ENCODE results near the gene SCTR.
"Not testable (repeated sequence)": the region's sequence is repeated elsewhere in the genome, so short reads cannot be mapped to it uniquely, and the experiment has no call there.

Gene SCTR

DNA sequence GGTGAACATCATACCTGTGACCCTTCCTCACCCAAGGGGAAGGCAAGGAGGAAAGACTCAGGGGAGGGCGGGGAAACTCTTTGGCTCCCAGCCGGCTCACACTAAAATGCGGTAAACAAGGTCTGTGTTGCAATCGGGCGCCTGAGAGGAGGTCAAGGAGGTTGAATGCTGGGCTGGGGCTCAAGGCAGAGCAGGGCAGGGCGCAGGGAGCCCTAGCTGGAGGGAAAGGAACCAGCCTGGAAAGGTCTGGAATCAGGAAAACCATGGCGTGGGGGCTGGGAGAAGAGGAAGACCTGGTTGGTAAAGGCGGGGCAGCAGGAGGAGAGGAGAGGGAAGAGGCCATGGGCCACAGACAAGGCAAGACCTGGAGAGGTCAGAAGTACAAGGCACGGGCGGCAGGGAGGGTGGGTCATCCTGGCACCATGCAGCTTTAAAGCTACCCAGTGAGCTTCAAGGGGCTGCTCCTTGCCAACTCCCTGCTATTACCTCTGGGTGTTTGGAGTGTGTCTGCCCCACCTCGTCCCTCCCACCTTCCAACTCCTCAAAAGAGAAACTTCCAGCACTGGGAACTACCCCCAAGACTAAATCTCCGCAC is 97.4 kb downstream of the SCTR start:
- DNase-seq: no peak

DNA sequence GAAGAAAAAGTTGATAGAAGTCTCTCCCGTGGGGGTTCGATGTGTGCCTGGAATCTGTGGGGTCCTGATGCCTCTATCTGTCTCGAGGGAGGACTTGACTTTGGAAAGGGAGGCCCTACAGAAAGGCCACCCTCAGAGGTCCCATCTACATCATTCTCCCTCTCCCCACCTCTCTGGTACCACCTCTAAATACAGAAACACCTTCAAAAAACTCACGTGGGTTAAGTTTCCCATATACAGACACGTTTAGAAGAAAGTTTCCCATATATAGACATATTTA is 97.9 kb downstream of the SCTR start:
- no peak for DNase-seq

DNA sequence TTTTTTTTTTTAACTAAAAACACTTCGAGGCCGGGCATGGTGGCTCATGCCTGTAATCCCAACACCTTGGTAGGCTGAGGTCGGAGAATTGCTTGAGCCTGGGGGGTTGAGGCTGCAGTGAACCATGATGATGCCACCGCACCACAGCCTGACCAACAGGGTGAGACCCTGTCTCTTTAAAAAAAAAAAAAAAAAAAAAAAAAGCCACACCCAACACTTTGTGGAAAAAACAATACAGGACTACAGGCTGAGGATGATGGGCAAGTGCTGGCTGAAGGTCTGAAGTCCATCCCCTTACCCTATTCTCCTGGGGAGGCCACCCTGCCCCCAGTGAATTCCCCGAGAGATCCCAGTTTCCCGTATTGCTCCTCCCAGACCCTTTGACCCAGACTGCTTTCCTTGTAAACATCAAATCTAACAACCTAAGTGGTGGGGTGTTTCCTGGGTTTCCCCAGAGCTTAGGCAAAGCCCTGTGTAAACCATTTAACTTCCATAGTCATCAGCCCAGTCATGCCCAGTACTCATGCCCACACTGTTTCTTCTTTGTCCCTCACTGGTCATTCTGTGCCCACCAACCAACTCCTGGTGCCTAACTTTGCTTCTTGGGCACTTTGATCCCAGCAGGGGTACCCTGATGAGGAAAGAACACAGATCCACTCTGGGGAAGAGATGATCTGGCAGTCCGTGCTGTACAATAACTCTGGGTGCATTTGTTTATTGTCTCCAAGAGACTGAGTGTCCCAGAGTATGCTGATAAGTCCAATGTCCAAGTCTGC is 98.5 kb downstream of the SCTR start:
- DNase-seq: no peak

DNA sequence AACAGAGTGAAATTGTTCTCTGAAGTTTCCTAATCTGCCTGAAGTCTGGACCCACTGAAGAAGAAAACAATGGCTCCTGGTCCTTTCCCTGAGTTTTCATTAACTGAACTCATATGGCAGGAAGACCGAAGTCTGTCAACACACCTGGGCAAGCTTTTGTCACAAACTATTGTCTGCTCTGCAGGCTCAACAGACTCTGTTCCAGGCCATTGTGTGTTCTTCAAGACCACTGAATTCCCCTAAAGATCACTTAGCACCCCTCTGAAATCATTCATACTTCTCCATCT is 99.2 kb downstream of the SCTR start:
- DNase-seq: no peak

DNA sequence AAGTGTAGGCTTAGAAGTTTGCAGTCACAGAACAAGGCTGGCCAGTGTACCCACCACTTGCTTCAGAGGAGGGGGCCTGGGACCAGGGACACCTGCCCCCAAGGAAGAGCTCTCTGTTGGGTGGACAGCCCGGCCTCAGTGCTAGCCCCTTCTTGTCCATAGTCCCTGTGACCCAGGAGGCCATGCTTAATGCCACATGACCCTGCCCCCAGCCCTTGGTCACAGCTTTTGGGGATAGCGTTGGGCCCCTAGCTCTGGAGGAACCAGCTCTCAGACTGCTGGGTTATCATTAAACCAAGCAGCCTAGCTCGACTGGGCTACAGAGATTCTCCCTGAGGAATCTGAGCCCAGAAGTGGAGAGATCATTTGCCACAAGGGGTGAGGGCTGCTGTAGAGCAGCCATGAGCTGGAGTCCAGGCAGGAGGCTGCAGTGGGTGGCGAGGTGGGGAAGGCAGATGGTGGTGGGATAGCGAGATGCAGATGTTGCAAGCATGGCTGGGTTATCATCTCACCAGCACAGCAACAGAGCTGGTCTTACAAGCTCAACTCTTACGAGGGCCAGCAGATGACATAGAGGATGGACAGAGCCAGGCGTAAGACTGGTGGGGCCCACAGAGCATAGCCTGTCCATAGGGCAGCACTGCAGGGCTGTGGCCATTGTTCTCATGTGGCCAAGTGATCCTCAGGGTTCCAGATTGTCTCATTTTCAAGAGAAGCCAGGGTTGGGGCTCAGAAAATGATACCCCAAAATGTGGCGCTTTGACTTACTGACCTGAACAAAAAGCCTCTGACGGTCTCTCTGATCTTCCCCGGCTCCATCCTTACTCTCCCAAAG is 99.8 kb downstream of the SCTR start:
- no peak for DNase-seq

DNA sequence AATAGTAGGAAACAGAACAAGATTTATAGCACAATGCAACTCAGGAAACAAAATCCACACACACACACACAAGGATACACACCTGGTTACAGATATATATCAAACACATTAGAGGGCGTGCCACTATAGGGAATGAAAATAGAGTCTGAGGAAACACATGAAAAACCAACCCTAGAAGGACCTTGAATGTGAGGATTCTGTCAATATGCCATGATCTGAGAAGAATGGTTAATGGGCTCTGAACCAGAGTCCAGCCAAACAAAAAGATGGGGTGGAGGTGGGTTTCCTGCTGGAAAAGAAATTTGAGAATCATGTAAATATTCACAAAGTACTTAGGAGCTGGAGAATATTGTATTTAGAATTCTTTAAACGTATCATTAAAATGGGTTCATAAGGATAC is 100.5 kb downstream of the SCTR start:
- no peak for DNase-seq

DNA sequence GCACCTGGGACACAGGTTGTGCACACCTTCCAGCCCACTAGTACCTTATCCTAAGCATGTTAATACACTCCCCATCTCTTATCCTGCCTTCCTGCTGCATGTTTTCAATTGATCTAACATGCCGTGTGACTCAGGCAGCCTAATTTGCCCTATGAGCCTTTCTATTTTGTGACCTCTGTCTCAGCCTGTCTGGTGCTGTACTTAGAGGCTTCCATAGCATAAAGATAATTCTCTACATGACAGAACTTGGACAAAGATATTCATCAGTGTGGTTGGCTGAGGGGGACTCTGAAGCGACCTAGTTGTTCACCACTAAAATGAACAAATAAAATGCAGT is 101.2 kb downstream of the SCTR start:
- no peak for DNase-seq

DNA sequence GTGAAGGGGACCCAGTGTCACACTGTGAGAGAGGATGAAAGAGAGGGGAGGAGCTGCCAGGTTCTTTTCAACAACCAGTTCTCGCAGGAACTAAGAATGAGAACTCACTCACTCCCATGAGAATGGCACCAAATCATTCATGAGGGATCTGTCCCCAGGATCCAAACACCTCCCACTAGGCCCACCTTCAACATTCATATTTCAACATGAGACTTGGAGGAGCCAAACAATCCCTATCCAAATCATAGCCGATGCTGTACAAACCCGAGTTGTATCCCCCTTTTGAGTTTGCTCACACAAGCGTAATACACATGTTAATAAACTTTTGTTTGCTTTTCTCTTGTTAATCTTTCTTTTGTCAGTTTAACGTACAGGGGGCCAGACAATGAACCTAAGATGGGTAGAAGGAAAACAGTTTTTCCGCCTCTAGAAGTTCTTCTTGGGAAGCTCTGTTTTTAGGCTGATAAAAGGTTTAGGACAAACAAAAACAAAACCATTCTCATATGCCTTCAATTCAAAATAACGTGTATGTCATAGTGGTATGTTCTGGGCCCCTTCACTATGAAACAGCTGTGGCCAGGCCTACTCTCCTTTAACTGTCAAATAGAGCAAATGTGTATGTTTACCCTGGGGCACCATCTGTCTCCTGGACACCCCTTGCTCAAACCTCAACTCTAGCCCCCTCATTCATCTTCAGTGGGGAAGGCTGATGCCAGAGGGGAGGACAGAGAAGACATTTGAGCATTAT is 101.7 kb downstream of the SCTR start:
- DNase-seq: no peak

DNA sequence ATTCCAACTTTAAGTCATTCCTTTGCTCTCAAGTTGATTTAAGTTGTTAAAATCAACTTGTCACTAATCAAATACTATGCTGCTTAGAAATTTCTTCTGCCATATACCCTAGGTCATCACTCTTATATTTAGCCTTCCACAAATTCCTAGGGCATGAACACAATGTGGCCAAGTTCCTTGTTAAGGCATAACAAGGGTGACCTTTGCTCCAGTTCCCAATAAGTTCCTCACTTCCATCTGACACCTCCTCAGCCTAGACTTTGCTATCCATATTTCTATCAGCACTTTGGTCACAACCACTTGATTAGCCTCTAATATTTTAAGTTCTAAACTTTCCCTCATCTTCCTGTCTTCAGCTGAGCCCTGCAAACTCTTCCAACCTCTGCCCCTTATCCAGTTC is 102.5 kb downstream of the SCTR start:
- no peak for DNase-seq

DNA sequence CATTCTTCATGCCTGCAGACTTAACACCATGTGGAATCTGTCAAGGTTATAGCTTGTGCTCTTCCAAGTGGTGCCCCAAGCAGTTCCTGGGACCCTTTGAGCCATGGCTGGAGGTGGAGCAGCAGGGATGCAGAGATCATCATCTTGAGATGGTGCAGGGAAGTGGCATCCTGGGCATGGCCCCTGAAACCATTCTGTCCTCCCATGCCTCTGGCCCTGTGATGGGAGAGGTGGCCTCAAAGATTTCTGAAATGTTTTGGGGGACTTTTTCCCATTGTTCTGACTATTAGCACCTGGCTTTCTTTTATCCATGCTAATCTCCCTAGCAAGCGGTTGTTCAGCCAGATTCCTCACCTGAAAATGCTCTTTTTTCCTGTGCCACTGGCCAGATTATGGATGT is 103.0 kb downstream of the SCTR start:
- no peak for DNase-seq

DNA sequence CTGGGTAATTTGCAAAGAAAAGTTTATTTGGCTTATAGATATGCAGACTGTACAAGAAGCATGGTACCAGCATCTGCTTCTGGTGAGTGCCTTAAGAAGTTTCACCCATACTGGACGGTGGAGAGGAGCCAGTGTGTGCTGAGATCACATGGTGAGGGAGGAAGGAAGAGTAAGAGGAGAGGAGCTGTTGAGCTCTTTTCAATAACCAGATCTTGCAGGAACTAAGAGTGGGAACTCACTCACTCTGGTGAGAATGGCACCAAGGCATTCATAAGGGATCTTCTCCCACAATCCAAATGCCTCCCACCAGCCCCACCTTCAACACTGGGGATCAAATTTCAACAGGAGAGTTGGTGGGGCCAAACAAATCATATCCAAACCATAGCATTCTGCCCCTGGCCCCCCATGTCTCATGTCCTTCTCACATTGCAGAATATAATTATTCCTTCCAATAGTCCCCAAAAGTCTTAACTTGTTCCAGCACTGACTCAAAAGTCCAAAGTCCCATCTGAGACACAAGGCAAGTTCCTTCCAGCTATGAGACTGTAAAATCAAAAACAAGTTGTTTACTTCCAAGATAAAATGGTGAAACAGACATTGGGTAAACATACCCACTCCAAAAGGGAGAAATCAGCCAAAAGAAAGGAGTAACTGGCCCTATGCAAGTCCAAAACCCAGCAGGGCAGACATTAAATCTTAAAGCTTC is 104.3 kb downstream of the SCTR start:
- no peak for DNase-seq

DNA sequence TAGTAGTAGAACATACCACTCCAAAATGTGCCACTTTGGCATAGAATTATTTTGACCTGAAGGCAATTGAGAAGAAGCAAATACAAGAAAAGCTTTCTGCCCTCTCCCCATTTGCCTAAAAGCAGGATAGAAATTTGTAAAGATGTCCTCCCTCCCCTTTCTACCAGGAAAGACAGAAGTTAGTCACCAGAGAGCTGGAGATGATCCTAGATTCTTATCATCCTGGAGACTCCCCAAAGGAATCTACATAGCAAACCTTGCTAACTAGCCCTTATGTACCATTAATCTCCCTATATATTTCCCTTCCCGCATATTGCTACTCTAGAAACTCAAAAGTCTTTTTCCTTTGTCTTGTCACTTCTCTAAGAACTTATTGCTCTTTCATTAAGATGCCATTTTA is 105.2 kb downstream of the SCTR start:
- no peak for DNase-seq

DNA sequence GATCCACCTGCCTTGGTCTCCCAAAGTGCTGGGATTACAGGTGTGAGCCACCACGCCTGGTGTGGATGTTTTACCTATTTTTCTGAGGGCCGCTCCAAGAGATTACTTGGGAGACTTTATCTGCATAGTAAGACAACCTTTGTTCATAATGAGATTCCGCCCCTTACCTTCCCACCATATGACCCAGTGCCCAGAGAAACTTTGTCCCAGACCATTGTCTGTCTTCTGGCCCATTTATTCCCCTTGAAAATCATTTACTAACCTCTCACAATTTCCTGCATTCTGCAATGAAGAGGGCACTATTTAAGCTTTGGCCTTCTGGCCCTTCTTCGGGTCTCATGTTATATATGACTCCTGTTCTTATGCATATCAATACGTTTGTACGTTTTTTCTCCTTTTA is 106.4 kb downstream of the SCTR start:
- no peak for DNase-seq

DNA sequence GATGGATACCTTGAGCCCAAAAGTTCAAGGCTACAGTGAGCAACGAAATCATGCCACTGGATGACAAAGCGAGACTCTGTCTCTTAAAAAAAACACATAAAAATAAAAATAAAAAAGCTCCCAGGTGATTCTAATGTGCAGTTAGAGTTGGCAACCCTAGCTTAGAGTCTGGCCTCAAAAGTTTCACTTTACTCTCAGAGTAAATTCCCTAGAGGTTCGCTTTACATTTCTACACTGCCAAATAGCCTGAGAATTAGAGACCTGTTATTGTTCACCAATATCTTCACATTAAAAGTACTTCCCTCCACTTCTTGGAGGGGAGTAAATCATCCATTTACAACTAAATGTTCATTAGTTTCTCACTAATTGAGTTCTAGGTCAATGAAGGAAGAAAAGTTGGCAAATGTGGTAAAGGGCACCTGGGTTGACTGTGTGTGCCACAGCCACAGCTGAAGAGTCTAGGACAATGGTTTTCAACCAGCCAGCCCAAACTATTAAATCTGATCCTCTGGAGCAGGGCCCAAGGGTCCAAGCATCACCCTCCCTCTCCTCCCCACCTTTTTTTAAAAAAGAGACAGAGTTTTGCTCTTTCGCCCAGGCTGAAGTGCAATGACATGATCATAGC is 107.9 kb downstream of the SCTR start:
- DNase-seq: no peak

DNA sequence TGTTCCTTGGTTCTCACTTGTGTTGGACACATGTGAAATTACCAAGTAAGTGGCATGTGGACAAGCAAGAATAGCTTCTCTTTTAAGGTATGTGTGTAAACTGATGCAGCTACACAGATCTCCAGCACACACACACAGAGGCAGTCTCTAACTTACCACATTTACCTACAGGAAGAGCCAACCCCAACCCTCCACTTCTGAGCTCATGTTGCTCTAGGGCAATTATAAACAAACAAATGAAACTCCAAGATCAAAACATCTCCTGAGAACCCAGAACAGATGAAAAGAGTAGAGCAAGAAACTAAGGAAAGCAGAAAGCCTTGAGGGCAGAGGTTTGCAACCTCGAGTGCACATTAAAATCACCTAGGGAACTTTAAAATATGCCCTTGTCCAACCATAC is 108.7 kb downstream of the SCTR start:
- no peak for DNase-seq

DNA sequence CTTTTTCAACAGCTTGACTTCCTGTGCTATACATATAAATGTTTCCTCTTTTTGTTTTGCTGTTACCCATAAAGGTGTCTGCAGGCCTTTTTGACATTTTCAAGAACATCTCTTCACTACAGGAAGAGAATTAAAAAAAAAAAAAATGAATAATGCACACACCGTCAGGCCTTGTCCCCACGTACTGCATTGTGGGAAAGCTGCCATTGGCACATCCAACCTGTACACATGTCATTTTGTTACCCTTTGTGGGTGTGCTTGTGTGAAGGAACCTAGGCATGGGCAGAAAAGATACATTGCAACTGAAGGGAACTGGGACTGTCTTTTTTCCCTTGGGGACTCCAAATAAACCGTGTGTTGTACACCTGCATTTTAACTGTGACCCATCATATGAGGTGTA is 109.4 kb downstream of the SCTR start:
- no peak for DNase-seq

DNA sequence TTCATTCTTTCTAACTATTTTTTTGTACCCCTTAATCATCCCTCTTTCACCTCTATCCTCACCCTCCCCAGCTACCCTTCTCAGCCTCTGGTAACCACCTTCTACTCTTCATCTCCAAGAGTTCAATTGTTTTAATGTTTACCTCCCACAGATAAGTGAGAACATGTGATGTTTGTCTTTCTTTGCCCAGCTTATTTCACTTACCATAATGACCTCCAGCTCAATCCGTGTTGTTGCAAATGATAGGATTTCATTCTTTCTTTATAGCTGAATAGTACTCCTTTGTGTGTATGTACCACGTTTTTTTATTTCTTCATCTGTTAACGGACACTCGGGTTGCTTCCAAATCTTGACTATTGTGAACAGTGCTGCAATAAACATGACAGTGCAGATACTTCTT is 114.8 kb downstream of the SCTR start:
- no peak for DNase-seq

DNA sequence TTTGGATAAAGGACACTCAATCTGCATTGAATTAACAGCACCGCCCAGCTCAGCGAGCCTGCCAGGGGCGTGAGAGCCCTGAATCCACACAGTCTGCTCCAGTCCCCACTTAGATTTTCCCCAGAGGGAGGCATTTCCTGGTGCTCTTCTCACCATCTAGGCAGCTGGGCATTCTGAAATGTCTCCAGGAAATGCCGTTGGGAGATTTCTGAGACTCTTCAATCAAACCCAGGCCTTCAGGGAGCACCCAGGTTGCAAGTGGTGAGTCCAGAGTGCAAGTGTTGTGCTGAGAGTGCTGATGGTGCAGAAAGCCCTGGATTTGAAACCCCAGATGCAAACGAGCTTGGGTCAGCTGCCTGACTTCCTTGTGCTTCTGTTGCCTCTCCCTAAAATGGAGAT is 116.1 kb downstream of the SCTR start:
- DNase-seq: no peak

DNA sequence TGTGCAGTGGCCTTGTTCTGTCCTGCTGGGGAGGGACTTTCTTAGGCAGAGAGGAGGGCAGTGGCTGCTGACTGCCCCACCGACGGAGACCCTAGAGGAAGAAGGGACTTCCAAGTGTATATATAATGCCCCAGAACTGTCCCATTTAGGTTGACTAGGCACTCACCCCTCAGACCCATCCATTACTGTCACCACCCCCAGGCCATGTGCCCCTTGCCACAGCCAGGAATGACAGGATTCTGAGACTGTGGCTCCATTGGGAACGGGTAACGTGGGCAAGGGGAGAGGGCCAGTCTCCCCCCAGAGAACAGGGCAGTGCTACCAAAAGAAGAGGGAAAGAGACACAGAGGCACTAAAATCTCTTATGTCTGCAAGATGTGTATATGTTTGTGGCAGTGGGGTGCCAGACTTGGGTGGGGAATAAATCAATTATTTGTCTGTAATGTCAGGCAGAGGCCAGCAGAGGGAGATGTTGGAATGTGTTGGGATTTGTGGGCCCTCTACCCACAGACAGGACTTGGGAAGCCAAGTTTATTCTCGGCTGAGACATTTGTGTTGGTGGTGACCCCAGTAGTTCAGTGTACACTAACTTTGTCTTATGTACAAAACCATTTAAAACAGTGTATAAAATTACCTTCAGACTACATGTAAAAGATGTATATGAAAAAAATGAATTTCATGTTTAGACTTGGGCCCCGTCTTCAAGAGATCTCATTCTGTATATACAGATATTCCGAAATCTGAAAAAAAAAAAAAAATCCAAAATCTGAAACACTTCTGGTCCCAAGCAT is 116.7 kb downstream of the SCTR start:
- peak; percentile 33 for DNase-seq

DNA sequence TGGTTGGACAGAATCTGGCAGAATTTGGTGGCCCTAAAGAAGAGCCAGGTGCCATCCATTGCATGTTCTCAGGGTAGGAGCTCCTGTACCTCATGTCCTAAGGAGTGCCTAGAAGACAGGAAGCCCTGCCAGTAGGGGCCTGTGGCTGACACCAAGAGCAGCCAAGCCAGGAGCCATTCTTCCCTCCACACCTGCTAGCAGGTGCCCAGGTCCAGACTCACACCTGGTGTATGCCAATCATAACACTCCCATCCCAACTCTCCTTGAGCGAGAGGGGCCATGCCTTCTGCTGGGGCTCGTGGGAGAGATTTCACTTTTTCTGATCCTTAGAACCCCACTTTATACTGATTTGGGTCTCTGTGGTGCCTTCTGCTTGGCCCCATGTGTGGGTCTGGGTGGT is 119.1 kb downstream of the SCTR start:
- no peak for DNase-seq

DNA sequence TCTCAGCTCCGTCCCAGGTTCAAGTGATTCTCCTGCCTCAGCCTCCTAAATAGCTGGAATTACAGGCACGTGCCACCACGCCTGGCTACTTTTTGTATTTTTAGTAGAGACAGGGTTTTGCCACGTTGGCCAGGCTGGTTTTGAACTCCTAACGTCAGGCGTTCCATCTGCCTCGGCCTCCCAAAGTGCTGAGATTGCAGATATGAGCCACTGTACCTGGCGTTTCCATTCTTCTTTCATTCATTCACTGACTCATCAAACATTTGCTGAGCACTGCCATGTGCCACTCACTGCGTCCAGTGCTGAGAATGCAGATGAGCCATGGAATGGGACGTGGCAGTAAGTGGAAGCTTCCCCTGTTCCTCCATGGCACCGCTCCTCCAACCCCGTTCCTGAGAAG is 120.7 kb downstream of the SCTR start:
- DNase-seq: not testable (repeated sequence)

Measured in kidney glomerular epithelial cell (primary cell).